ENCODE data around the gene ASPSCR1. TPM values are rescaled to one million over a fixed set of nuclear protein-coding genes. Genes with fewer than 3 reads are reported as not detected.

Gene ASPSCR1
- total and polyA plus RNA-seq, 2 of the 13 experiments (the other 11 are each of a cell fraction or from before 2014, with no cell fraction given): 274 to 314 TPM

DNA sequence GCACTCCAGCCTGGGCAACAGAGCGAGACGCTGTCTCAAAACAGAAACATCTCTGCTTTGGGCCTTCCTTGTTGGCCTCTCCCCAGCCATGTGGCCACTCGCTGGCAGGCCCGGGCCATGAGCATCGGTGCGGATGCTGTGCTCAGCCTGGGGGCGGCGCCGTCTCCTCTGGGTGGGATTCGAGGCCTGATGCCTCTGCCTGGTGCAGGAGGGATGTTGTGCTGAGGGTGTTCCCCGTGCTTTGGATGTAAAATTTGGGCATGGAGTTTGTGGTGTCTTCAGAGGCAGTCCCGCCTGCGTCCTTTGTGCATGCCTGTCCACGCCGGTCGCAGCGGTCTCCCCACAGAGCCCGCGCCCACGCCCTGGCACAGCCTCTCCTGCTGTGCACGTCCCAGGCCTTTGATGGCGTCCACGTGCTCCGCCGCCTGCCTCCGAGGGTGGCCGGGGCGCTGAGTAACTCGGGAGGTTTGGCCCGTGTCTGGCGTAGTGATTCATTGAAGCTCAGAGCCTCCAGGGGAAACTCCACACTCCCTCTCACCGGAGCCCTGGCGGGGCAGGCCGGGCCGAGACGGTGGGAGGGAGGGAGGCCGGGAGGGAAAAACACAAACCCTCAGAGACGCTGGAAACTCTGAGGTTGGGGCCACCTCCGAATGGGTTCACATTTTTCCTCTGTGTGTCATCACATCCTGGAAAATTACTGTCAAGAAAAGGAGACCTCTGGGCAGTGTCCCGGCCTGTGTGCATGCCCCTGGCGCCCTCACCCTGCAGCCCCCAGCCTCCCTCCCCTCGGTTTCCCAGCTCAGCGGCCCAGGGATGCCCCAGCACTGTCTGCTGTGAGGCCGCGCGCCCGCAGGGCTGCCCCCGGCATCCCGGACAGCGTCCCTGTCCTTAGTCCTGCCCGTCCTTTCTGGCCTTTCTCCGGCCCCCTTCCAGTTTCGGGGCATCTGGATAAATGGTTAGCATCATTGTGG lies 26.3 kb downstream of the ASPSCR1 start (continued):
- TF ChIP-seq, protein P1, sequence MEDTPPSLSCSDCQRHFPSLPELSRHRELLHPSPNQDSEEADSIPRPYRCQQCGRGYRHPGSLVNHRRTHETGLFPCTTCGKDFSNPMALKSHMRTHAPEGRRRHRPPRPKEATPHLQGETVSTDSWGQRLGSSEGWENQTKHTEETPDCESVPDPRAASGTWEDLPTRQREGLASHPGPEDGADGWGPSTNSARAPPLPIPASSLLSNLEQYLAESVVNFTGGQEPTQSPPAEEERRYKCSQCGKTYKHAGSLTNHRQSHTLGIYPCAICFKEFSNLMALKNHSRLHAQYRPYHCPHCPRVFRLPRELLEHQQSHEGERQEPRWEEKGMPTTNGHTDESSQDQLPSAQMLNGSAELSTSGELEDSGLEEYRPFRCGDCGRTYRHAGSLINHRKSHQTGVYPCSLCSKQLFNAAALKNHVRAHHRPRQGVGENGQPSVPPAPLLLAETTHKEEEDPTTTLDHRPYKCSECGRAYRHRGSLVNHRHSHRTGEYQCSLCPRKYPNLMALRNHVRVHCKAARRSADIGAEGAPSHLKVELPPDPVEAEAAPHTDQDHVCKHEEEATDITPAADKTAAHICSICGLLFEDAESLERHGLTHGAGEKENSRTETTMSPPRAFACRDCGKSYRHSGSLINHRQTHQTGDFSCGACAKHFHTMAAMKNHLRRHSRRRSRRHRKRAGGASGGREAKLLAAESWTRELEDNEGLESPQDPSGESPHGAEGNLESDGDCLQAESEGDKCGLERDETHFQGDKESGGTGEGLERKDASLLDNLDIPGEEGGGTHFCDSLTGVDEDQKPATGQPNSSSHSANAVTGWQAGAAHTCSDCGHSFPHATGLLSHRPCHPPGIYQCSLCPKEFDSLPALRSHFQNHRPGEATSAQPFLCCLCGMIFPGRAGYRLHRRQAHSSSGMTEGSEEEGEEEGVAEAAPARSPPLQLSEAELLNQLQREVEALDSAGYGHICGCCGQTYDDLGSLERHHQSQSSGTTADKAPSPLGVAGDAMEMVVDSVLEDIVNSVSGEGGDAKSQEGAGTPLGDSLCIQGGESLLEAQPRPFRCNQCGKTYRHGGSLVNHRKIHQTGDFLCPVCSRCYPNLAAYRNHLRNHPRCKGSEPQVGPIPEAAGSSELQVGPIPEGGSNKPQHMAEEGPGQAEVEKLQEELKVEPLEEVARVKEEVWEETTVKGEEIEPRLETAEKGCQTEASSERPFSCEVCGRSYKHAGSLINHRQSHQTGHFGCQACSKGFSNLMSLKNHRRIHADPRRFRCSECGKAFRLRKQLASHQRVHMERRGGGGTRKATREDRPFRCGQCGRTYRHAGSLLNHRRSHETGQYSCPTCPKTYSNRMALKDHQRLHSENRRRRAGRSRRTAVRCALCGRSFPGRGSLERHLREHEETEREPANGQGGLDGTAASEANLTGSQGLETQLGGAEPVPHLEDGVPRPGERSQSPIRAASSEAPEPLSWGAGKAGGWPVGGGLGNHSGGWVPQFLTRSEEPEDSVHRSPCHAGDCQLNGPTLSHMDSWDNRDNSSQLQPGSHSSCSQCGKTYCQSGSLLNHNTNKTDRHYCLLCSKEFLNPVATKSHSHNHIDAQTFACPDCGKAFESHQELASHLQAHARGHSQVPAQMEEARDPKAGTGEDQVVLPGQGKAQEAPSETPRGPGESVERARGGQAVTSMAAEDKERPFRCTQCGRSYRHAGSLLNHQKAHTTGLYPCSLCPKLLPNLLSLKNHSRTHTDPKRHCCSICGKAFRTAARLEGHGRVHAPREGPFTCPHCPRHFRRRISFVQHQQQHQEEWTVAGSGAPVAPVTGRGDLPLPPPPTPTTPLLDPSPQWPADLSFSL (CRISPR knock-in tag; IDR thresholded peaks at IDR 0.05): no peak
- no peak for TF ChIP-seq ZZZ3 (CRISPR knock-in tag; IDR thresholded peaks at IDR 0.05; ENCODE audit: borderline replicate concordance)
- peak; percentile 81; the same call in 1 of the 2 replicates for TF ChIP-seq ZNF510 (CRISPR knock-in tag; IDR thresholded peaks at IDR 0.05; ENCODE audit: low read depth)
- TF ChIP-seq, protein P2, sequence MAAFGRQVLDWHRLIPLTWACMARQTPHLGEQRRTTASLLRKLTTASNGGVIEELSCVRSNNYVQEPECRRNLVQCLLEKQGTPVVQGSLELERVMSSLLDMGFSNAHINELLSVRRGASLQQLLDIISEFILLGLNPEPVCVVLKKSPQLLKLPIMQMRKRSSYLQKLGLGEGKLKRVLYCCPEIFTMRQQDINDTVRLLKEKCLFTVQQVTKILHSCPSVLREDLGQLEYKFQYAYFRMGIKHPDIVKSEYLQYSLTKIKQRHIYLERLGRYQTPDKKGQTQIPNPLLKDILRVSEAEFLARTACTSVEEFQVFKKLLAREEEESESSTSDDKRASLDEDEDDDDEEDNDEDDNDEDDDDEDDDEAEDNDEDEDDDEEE (CRISPR knock-in tag; IDR thresholded peaks at IDR 0.05): peak; percentile 31; the same call in 1 of the 2 replicates
- TF ChIP-seq PITX1 (CRISPR knock-in tag; IDR thresholded peaks at IDR 0.05): 0 out of 2 replicates have a peak, but pooled peaks have one; percentile 38
- TF ChIP-seq SMARCC2 (IDR thresholded peaks at IDR 0.05): no peak
- TF ChIP-seq ZNF780A (CRISPR knock-in tag; IDR thresholded peaks at IDR 0.05): no peak
- TF ChIP-seq MXI1 (IDR thresholded peaks at IDR 0.05; ENCODE audit: borderline replicate concordance, low read depth, low read length): peak; percentile 75; the same call in 1 of the 3 replicates
- TF ChIP-seq HMG20A (CRISPR knock-in tag; IDR thresholded peaks at IDR 0.05; ENCODE audit: borderline replicate concordance): peak; percentile 41; the same call in 1 of the 2 replicates
- TF ChIP-seq, protein P3, sequence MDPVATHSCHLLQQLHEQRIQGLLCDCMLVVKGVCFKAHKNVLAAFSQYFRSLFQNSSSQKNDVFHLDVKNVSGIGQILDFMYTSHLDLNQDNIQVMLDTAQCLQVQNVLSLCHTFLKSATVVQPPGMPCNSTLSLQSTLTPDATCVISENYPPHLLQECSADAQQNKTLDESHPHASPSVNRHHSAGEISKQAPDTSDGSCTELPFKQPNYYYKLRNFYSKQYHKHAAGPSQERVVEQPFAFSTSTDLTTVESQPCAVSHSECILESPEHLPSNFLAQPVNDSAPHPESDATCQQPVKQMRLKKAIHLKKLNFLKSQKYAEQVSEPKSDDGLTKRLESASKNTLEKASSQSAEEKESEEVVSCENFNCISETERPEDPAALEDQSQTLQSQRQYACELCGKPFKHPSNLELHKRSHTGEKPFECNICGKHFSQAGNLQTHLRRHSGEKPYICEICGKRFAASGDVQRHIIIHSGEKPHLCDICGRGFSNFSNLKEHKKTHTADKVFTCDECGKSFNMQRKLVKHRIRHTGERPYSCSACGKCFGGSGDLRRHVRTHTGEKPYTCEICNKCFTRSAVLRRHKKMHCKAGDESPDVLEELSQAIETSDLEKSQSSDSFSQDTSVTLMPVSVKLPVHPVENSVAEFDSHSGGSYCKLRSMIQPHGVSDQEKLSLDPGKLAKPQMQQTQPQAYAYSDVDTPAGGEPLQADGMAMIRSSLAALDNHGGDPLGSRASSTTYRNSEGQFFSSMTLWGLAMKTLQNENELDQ (CRISPR knock-in tag; IDR thresholded peaks at IDR 0.05; ENCODE audit: borderline replicate concordance): no peak; the same call in 1 of the 2 replicates
- TF ChIP-seq, protein P4, sequence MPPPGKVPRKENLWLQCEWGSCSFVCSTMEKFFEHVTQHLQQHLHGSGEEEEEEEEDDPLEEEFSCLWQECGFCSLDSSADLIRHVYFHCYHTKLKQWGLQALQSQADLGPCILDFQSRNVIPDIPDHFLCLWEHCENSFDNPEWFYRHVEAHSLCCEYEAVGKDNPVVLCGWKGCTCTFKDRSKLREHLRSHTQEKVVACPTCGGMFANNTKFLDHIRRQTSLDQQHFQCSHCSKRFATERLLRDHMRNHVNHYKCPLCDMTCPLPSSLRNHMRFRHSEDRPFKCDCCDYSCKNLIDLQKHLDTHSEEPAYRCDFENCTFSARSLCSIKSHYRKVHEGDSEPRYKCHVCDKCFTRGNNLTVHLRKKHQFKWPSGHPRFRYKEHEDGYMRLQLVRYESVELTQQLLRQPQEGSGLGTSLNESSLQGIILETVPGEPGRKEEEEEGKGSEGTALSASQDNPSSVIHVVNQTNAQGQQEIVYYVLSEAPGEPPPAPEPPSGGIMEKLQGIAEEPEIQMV (CRISPR knock-in tag; IDR thresholded peaks at IDR 0.05; ENCODE audit: low read depth): 0 out of 2 replicates have a peak, but pooled peaks have one; percentile 39
- TF ChIP-seq DPF2 (CRISPR knock-in tag; IDR thresholded peaks at IDR 0.05; ENCODE audit: borderline replicate concordance, low read depth): 0 out of 2 replicates have a peak, but pooled peaks have one; percentile 12
- TF ChIP-seq, protein P5, sequence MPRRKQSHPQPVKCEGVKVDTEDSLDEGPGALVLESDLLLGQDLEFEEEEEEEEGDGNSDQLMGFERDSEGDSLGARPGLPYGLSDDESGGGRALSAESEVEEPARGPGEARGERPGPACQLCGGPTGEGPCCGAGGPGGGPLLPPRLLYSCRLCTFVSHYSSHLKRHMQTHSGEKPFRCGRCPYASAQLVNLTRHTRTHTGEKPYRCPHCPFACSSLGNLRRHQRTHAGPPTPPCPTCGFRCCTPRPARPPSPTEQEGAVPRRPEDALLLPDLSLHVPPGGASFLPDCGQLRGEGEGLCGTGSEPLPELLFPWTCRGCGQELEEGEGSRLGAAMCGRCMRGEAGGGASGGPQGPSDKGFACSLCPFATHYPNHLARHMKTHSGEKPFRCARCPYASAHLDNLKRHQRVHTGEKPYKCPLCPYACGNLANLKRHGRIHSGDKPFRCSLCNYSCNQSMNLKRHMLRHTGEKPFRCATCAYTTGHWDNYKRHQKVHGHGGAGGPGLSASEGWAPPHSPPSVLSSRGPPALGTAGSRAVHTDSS (CRISPR knock-in tag; conservative IDR thresholded peaks at IDR 0.05): no peak
